GM12878 (cell line): ENCODE results near the gene FAM110A. TPM values are rescaled to one million over a fixed set of nuclear protein-coding genes. Genes with fewer than 3 reads are reported as not detected.
A peak's percentile ranks its signal among the peaks of the same experiment; 100 is the strongest.

Source experiments
- ATAC-seq: fragments of 200-7000 bp; cut with Tn5 transposase; 3 replicates; pipeline ENCODE4 v1.9.1; 2020; ENCODE audit warnings: mild to moderate bottlenecking, moderate library complexity
- BruUV-seq: library from RNA; stranded (reverse); fragments of 400-500 nt; replicated peaks from 2 replicates; lab custom pipeline; 2021; lab: Mats Ljungman, UMichigan
- CTCF ChIA-PET: fragments of 300-600 bp; sonication (Branson Sonifier 250); formaldehyde crosslinking; extraction: SDS; loops from one replicate; lab custom pipeline; 2021; ENCODE audit warnings: inconsistent platforms; lab: Yijun Ruan, JAX
- POLR2A ChIA-PET: fragments of 350-600 bp; formaldehyde crosslinking; extraction: SDS; loops from one replicate; lab custom pipeline; 2021; ENCODE audit warnings: inconsistent platforms; lab: Charles Lee
- RAD21 ChIA-PET: fragments of 300-600 bp; sonication (Branson Sonifier 250); formaldehyde crosslinking; loops from one replicate; lab custom pipeline; 2023; ENCODE audit warnings: antibody characterized with exemption; ENCODE audit not compliant: unreplicated experiment; lab: Charles Lee
- SMC1A ChIA-PET: fragments of 300-600 bp; sonication (Branson Sonifier 250); formaldehyde crosslinking; loops from one replicate; lab custom pipeline; 2023; ENCODE audit not compliant: unreplicated experiment, uncharacterized antibody; lab: Charles Lee
- DNase-seq: peaks from one replicate; pipeline ENCODE4 v3.0.0-alpha.2; 2011; ENCODE audit warnings: low read depth, low spot score
- FAIRE-seq: peaks from 3 replicates; lab custom pipeline; 2011; peaks lifted over from hg19 to GRCh38; lab: Jason Lieb, UNC
- H2AFZ ChIP-seq: 2 replicates; pipeline ENCODE4 v1.6.0; 2011; ENCODE audit warnings: low read depth, low read length, control low read depth; ENCODE audit not compliant: control insufficient read depth
- H3K27ac ChIP-seq: 2 replicates; pipeline ENCODE4 v1.5.1; 2011; ENCODE audit warnings: control low read depth; ENCODE audit not compliant: control insufficient read depth, insufficient read depth
- H3K27me3 ChIP-seq, 2 experiments: replicated peaks in 1 of 2; 2 replicates each; pipeline versions ENCODE4 v1.6.0 to v1.6.1; 2011; ENCODE audit warnings: low read length in 1 of 2; ENCODE audit not compliant: control insufficient read depth in 2 of 2, insufficient read depth in 2 of 2
- H3K36me3 ChIP-seq, 2 experiments: 2 replicates each; pipeline ENCODE4 v1.5.1; 2011; ENCODE audit warnings: low read length in 1 of 2; ENCODE audit not compliant: control insufficient read depth in 2 of 2, insufficient read depth in 2 of 2
- H3K4me1 ChIP-seq: 2 replicates; pipeline ENCODE4 v1.6.1; 2011; ENCODE audit warnings: mild to moderate bottlenecking, low read length, moderate library complexity, mixed read lengths; ENCODE audit not compliant: control insufficient read depth, insufficient read depth
- H3K4me2 ChIP-seq: 2 replicates; pipeline ENCODE4 v1.6.0; 2011; ENCODE audit warnings: control low read depth; ENCODE audit not compliant: control insufficient read depth, insufficient read depth
- H3K4me3 ChIP-seq: fragments of 200-600 bp; sonication (generic); 2 replicates; pipeline ENCODE4 v1.5.1; 2016
- H3K79me2 ChIP-seq: 2 replicates; pipeline ENCODE4 v1.6.0; 2011; ENCODE audit warnings: low read length; ENCODE audit not compliant: control insufficient read depth, insufficient read depth
- H3K9ac ChIP-seq: 2 replicates; pipeline ENCODE4 v1.8.0; 2011; ENCODE audit warnings: low read length, control low read depth, mixed read lengths; ENCODE audit not compliant: control insufficient read depth, insufficient read depth
- H3K9me3 ChIP-seq: replicated peaks from 3 replicates; pipeline ENCODE4 v1.5.1; 2011; ENCODE audit warnings: mild to moderate bottlenecking, low read length; ENCODE audit not compliant: control insufficient read depth, insufficient read depth
- H4K20me1 ChIP-seq: 2 replicates; pipeline ENCODE4 v1.6.0; 2011; ENCODE audit not compliant: control insufficient read depth, insufficient read depth
- CREM ChIP-seq: IDR thresholded peaks from 2 replicates; pipeline ENCODE4 v1.6.1; 2014; ENCODE audit warnings: antibody characterized with exemption, low read depth
- EGR1 ChIP-seq, 2 experiments: IDR thresholded peaks; 1 replicate in 1 of 2; 2 replicates in 1 of 2; pipeline ENCODE4 v1.6.1; 2011 to 2012; ENCODE audit warnings: low read depth in 2 of 2, low read length in 2 of 2, borderline replicate concordance in 1 of 2, mild to moderate bottlenecking in 1 of 2, moderate library complexity in 1 of 2
- GABPA ChIP-seq: IDR thresholded peaks from 2 replicates; pipeline ENCODE4 v1.6.1; 2014; ENCODE audit warnings: antibody characterized with exemption, low read depth, mild to moderate bottlenecking, inconsistent platforms
- MYC ChIP-seq: IDR thresholded peaks from 2 replicates; pipeline ENCODE4 v1.6.1; 2011; ENCODE audit warnings: mild to moderate bottlenecking, low read length, moderate library complexity, inconsistent platforms; ENCODE audit not compliant: insufficient read depth, insufficient replicate concordance, insufficient read length, severe bottlenecking
- POLR2AphosphoS2 ChIP-seq: IDR thresholded peaks from 2 replicates; pipeline ENCODE4 v1.6.1; 2011; ENCODE audit warnings: low read depth, mild to moderate bottlenecking, low read length, improper control_type of control experiment, moderate library complexity
- RB1 ChIP-seq: fragments of 450-650 bp; formaldehyde crosslinking; IDR thresholded peaks from 2 replicates; pipeline ENCODE4 v1.6.1; 2017; ENCODE audit warnings: mild to moderate bottlenecking, borderline replicate concordance
- SMAD1 ChIP-seq: fragments of 450-650 bp; IDR thresholded peaks from 2 replicates; pipeline ENCODE4 v1.6.1; 2018; ENCODE audit warnings: mild to moderate bottlenecking, low read depth; ENCODE audit not compliant: partially characterized antibody
- SP1 ChIP-seq: IDR thresholded peaks from one replicate; pipeline ENCODE4 v1.6.1; 2011; ENCODE audit warnings: low read depth, low read length
- WGBS: methylation state at CpG from one replicate; pipeline ENCODE4 v1.1.6; 2016; ENCODE audit warnings: low lambda C conversion rate; ENCODE audit not compliant: insufficient replicate concordance, insufficient coverage; ENCODE audit errors: missing lambda C conversion rate; 5-methylcytosine and 5-hydroxymethylcytosine counted together
- in situ Hi-C: fragments of 300-500 bp; cut with MboI; formaldehyde crosslinking; loops from 9 replicates; pipeline ENCODE4 v1.14.3; 2018; ENCODE audit warnings: mixed read lengths
- intact Hi-C: fragments of 100-400 bp; cut with micrococcal nuclease; formaldehyde crosslinking; loops from one replicate; pipeline ENCODE4 v1.14.2; 2022; ENCODE audit not compliant: unreplicated experiment
- polyA plus RNA-seq, 11 experiments: library from polyadenylated mRNA; depleted of rRNA in 4 of 11; unstranded in 6 of 11; stranded (reverse) in 5 of 11; fragments of >200 nt; fragmentation: Nextera tagmentation in 4 of 11; fragmentation: Illumina TruSeq in 1 of 11; extraction: Ambion mirVana in 4 of 11; extraction: Trizol in 1 of 11; gene quantifications; 1 replicate in 1 of 11; 2 replicates in 10 of 11; pipeline versions ENCODE4 v1.2.1 to v1.2.3, GENCODE V29; 2011 to 2016; ENCODE audit warnings: inconsistent platforms in 2 of 11, missing spikeins in 2 of 11, low read depth in 1 of 11
- total RNA-seq, 4 experiments: library from RNA; depleted of rRNA in 3 of 4; stranded (reverse); fragments of >200 nt in 3 of 4; fragmentation: Illumina TruSeq in 1 of 4; extraction: Trizol in 1 of 4; gene quantifications; 2 replicates each; pipeline versions ENCODE4 v1.2.1 to v1.2.3, GENCODE V29; 2013 to 2021
- TF ChIP-seq, protein P1 (sequence below): fragments of 450-650 bp; IDR thresholded peaks from 2 replicates; pipeline ENCODE4 v1.6.1; 2016; ENCODE audit warnings: mild to moderate bottlenecking
- TF ChIP-seq, protein P2 (sequence below): IDR thresholded peaks from 2 replicates; pipeline ENCODE4 v1.6.1; 2012; ENCODE audit warnings: mild to moderate bottlenecking, low read depth, low read length
- TF ChIP-seq, protein P3 (sequence below): fragments of 450-650 bp; IDR thresholded peaks from 2 replicates; pipeline ENCODE4 v1.6.1; 2018; ENCODE audit warnings: mild to moderate bottlenecking, low read depth, moderate library complexity; ENCODE audit not compliant: partially characterized antibody

The FAM110A gene
- total and polyA plus RNA-seq, 10 of the 15 experiments (the other 5 are each of a cell fraction or from before 2014, with no cell fraction given): 1.1 to 14.8 (median 7.4) TPM

DNA sequence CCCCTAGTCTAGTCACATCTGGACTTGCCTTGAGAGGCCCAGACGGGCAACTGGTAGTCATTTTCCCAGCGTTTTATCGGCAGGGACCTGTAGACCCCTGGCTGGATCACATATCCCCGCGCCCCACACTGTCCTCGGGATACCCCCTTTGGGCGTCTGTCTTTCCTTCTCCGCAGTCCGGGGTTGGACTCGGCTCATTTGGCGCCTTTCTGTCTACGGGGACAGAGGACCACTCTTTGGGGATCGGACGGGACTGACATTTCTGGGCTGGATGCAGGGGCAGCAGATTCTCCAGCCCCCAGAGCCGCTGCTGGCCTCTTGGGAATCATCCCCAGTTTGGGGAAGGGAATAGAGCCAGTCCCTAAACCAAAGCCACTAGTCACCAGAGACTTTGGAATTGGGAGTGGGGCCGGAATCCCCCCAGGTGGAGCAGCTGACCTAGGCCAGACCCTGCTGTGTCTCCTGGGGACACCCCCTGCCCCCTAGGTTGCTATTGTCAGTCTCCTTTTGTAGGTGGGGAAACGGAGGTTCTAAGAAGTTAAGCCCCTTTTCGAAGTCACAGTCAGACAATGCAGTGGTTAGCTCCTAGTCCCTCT lies 734 bp downstream of the FAM110A start (continued):
- no peak for TF ChIP-seq SP1
- TF ChIP-seq, protein P1, sequence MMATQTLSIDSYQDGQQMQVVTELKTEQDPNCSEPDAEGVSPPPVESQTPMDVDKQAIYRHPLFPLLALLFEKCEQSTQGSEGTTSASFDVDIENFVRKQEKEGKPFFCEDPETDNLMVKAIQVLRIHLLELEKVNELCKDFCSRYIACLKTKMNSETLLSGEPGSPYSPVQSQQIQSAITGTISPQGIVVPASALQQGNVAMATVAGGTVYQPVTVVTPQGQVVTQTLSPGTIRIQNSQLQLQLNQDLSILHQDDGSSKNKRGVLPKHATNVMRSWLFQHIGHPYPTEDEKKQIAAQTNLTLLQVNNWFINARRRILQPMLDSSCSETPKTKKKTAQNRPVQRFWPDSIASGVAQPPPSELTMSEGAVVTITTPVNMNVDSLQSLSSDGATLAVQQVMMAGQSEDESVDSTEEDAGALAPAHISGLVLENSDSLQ: no peak
- TF ChIP-seq MYC: no peak
- TF ChIP-seq POLR2AphosphoS2: no peak
- TF ChIP-seq, all 136 proteins: peak for 0

DNA sequence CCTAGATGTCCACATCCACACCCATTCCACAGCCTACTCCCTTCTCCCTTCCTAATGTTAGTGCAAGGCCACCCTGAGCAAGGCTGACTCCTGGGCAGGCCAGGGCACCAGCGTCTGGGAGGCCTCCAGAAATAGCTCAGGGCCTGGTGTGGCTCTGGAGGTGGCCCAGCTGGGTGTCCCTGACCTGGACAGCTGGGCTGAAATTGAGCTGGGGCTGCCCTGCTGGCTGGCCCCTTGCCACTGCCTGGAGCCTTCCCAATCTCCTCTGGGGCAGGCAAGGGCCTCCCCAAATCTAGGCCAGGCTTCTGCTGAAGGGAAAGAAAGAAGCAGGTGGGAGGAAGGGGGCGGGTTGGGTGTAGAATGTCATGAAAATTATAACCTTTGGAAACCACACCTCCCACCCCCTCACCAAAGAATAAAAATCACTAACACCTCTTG lies 2.1 kb downstream of the FAM110A start:
- Histone ChIP-seq H2AFZ (no peak overlapping the region), H3K4me3 (peak overlapping the region; percentile 28; the same call in 1 of the 2 replicates), H3K36me3 (no peaks in the 10 kb centered on the region), H3K79me2 (peaks cover 18% of the 10 kb centered on the region), H3K27ac (no peak overlapping the region), H3K4me1 (peaks cover 16% of the 10 kb centered on the region), H4K20me1 (no peaks in the 10 kb centered on the region), H3K27me3 (no peaks in the 10 kb centered on the region), H3K4me2 (peak overlapping the region; percentile 78), H3K9ac (no peak overlapping the region), H3K9me3 (no peaks in the 10 kb centered on the region; the same call in 2 of the 3 replicates)
- WGBS: 92% methylated on average over 2 of the region's 2 CpGs
- ChIA-PET POLR2A (no interaction called here), RAD21 (interaction anchor here (1.0 to 1.4 kb wide), 2 partner anchors 12 to 120 kb away, joined by 4 to 8 read pairs; no protein-coding TSS in a partner anchor), CTCF (interaction anchor here (1.0 kb wide), 1 partner anchor 120 kb away, joined by 5 read pairs; no protein-coding TSS in a partner anchor), SMC1A (interaction anchor here (1.0 kb wide), 1 partner anchor 121 kb away, joined by 3 read pairs; no protein-coding TSS in a partner anchor)
- TF ChIP-seq EGR1 (IDR thresholded peaks at IDR 0.05; ENCODE audit: borderline replicate concordance in 1 of 2, low read depth in 2 of 2, low read length in 2 of 2) (peak in 1 of 2 experiments; percentile 46; a peak in 1 of 3 replicates), SMAD1 (no peak), CREM (no peak), GABPA (no peak), RB1 (no peak)
- TF ChIP-seq, protein P2, sequence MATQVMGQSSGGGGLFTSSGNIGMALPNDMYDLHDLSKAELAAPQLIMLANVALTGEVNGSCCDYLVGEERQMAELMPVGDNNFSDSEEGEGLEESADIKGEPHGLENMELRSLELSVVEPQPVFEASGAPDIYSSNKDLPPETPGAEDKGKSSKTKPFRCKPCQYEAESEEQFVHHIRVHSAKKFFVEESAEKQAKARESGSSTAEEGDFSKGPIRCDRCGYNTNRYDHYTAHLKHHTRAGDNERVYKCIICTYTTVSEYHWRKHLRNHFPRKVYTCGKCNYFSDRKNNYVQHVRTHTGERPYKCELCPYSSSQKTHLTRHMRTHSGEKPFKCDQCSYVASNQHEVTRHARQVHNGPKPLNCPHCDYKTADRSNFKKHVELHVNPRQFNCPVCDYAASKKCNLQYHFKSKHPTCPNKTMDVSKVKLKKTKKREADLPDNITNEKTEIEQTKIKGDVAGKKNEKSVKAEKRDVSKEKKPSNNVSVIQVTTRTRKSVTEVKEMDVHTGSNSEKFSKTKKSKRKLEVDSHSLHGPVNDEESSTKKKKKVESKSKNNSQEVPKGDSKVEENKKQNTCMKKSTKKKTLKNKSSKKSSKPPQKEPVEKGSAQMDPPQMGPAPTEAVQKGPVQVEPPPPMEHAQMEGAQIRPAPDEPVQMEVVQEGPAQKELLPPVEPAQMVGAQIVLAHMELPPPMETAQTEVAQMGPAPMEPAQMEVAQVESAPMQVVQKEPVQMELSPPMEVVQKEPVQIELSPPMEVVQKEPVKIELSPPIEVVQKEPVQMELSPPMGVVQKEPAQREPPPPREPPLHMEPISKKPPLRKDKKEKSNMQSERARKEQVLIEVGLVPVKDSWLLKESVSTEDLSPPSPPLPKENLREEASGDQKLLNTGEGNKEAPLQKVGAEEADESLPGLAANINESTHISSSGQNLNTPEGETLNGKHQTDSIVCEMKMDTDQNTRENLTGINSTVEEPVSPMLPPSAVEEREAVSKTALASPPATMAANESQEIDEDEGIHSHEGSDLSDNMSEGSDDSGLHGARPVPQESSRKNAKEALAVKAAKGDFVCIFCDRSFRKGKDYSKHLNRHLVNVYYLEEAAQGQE: no peak
- TF ChIP-seq, protein P3, sequence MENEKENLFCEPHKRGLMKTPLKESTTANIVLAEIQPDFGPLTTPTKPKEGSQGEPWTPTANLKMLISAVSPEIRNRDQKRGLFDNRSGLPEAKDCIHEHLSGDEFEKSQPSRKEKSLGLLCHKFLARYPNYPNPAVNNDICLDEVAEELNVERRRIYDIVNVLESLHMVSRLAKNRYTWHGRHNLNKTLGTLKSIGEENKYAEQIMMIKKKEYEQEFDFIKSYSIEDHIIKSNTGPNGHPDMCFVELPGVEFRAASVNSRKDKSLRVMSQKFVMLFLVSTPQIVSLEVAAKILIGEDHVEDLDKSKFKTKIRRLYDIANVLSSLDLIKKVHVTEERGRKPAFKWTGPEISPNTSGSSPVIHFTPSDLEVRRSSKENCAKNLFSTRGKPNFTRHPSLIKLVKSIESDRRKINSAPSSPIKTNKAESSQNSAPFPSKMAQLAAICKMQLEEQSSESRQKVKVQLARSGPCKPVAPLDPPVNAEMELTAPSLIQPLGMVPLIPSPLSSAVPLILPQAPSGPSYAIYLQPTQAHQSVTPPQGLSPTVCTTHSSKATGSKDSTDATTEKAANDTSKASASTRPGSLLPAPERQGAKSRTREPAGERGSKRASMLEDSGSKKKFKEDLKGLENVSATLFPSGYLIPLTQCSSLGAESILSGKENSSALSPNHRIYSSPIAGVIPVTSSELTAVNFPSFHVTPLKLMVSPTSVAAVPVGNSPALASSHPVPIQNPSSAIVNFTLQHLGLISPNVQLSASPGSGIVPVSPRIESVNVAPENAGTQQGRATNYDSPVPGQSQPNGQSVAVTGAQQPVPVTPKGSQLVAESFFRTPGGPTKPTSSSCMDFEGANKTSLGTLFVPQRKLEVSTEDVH: no peak
- FAIRE-seq: no peak
- in situ Hi-C loops (no loop called here), intact Hi-C loops (no loop called here)
- no peak for DNase-seq
- BruUV-seq: no TSS peak
- ATAC-seq: no peak
